Urothelium cell line (cell line): ENCODE data around the gene SLC24A3.

Source experiments
- DNase-seq: peaks from one replicate; pipeline ENCODE4 v3.0.0; 2011; ENCODE audit warnings: low spot score, mixed read lengths
- FAIRE-seq: peaks from 2 replicates; lab custom pipeline; 2011; peaks lifted over from hg19 to GRCh38; lab: Jason Lieb, UNC

The SLC24A3 gene

GRCh38 chr20:19269737-19270340 is 57.4 kb downstream of the SLC24A3 start:
- DNase-seq (no peak), FAIRE-seq (no peak)

- DNase-seq = no peak
- no peak for FAIRE-seq
Measured at GRCh38 chr20:19271879-19272651, 59.6 kb downstream of the SLC24A3 start.

- no peak for FAIRE-seq
- no peak for DNase-seq
Measured at GRCh38 chr20:19272976-19273654, 60.7 kb downstream of the SLC24A3 start.

- FAIRE-seq (no peak), DNase-seq (no peak)
Measured at GRCh38 chr20:19274001-19274400, 61.6 kb downstream of the SLC24A3 start.

GRCh38 chr20:19274412-19275015 is 62.1 kb downstream of the SLC24A3 start:
- no peak for FAIRE-seq
- DNase-seq = no peak

GRCh38 chr20:19275038-19275629 is 62.7 kb downstream of the SLC24A3 start:
- DNase-seq (no peak), FAIRE-seq (no peak)

- FAIRE-seq = no peak
- no peak for DNase-seq
Measured at GRCh38 chr20:19275630-19276071, 63.2 kb downstream of the SLC24A3 start.

- no peak for FAIRE-seq
- DNase-seq = no peak
Measured at GRCh38 chr20:19277381-19277780, 64.9 kb downstream of the SLC24A3 start.

- FAIRE-seq (no peak), DNase-seq (no peak)
Measured at GRCh38 chr20:19283490-19284025, 71.1 kb downstream of the SLC24A3 start.

- FAIRE-seq (no peak), DNase-seq (no peak)
Measured at GRCh38 chr20:19284400-19285178, 72.1 kb downstream of the SLC24A3 start.

GRCh38 chr20:19285436-19285835 is 73.0 kb downstream of the SLC24A3 start:
- no peak for FAIRE-seq
- no peak for DNase-seq

- no peak for FAIRE-seq
- no peak for DNase-seq
Measured at GRCh38 chr20:19288061-19288460, 75.6 kb downstream of the SLC24A3 start.

- DNase-seq = no peak
Measured at GRCh38 chr20:19288636-19289035, 76.2 kb downstream of the SLC24A3 start.

GRCh38 chr20:19289451-19289850 is 77.0 kb downstream of the SLC24A3 start:
- FAIRE-seq = no peak
- no peak for DNase-seq

More at GRCh38 chr20:19288636-19289035, 76.2 kb downstream of the SLC24A3 start:
- FAIRE-seq = no peak

GRCh38 chr20:19291024-19291817 is 78.8 kb downstream of the SLC24A3 start:
- FAIRE-seq = no peak
- no peak for DNase-seq

GRCh38 chr20:19291818-19292132 is 79.3 kb downstream of the SLC24A3 start:
- DNase-seq (no peak), FAIRE-seq (no peak)

- FAIRE-seq (no peak), DNase-seq (no peak)
Measured at GRCh38 chr20:19292254-19292653, 79.8 kb downstream of the SLC24A3 start.

- FAIRE-seq = no peak
Measured at GRCh38 chr20:19295076-19295475, 82.6 kb downstream of the SLC24A3 start.

GRCh38 chr20:19298652-19299051 is 86.2 kb downstream of the SLC24A3 start:
- DNase-seq (no peak), FAIRE-seq (no peak)

More at GRCh38 chr20:19295076-19295475, 82.6 kb downstream of the SLC24A3 start:
- no peak for DNase-seq
